HEK293T (cell line): ENCODE measurements around the gene LOXL4.

ENCODE experiments used
- BHLHE40 ChIP-seq: fragments of 450-650 bp; IDR thresholded peaks from 2 replicates; pipeline ENCODE4 v1.6.1; 2016; ENCODE audit warnings: mild to moderate bottlenecking, moderate library complexity, borderline replicate concordance
- FOXA1 ChIP-seq: fragments of 450-650 bp; IDR thresholded peaks from 2 replicates; pipeline ENCODE4 v1.6.1; 2016; ENCODE audit warnings: mild to moderate bottlenecking
- FOXK2 ChIP-seq: fragments of 450-650 bp; IDR thresholded peaks from 2 replicates; pipeline ENCODE4 v1.6.1; 2016; ENCODE audit warnings: mild to moderate bottlenecking
- FOXM1 ChIP-seq: fragments of 450-650 bp; IDR thresholded peaks from 2 replicates; pipeline ENCODE4 v1.6.1; 2017; ENCODE audit warnings: mild to moderate bottlenecking, borderline replicate concordance
- HDGF ChIP-seq: fragments of 450-650 bp; IDR thresholded peaks from 2 replicates; pipeline ENCODE4 v1.6.1; 2017; ENCODE audit warnings: antibody characterized with exemption, borderline replicate concordance
- L3MBTL2 ChIP-seq: fragments of 450-650 bp; conservative IDR thresholded peaks from 2 replicates; pipeline ENCODE4 v1.6.1; 2016; ENCODE audit warnings: mild to moderate bottlenecking
- LEF1 ChIP-seq: fragments of 450-650 bp; IDR thresholded peaks from 2 replicates; pipeline ENCODE4 v1.6.1; 2017; ENCODE audit warnings: mild to moderate bottlenecking, borderline replicate concordance
- NFRKB ChIP-seq: fragments of 450-650 bp; IDR thresholded peaks from 2 replicates; pipeline ENCODE4 v1.6.1; 2016; ENCODE audit warnings: mild to moderate bottlenecking, moderate library complexity
- SP1 ChIP-seq: fragments of 450-650 bp; IDR thresholded peaks from 2 replicates; pipeline ENCODE4 v1.6.1; 2017
- SUZ12 ChIP-seq: fragments of 450-650 bp; IDR thresholded peaks from 2 replicates; pipeline ENCODE4 v1.6.1; 2016; ENCODE audit warnings: mild to moderate bottlenecking
- TARDBP ChIP-seq: fragments of 450-650 bp; IDR thresholded peaks from 2 replicates; pipeline ENCODE4 v1.6.1; 2016
- TF ChIP-seq, protein P1 (sequence below): fragments of 450-650 bp; IDR thresholded peaks from 2 replicates; pipeline ENCODE4 v1.6.1; 2016

GRCh38 chr10:98299341-98299740 lies 31.3 kb upstream of the LOXL4 start:
- no peak for TF ChIP-seq SUZ12
- no peak for TF ChIP-seq FOXA1
- no peak for TF ChIP-seq L3MBTL2
- TF ChIP-seq BHLHE40: no peak
- no peak for TF ChIP-seq FOXK2
- no peak for TF ChIP-seq NFRKB
- no peak for TF ChIP-seq LEF1
- no peak for TF ChIP-seq HDGF
- TF ChIP-seq, protein P1, sequence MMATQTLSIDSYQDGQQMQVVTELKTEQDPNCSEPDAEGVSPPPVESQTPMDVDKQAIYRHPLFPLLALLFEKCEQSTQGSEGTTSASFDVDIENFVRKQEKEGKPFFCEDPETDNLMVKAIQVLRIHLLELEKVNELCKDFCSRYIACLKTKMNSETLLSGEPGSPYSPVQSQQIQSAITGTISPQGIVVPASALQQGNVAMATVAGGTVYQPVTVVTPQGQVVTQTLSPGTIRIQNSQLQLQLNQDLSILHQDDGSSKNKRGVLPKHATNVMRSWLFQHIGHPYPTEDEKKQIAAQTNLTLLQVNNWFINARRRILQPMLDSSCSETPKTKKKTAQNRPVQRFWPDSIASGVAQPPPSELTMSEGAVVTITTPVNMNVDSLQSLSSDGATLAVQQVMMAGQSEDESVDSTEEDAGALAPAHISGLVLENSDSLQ: no peak
- TF ChIP-seq SP1: no peak
- no peak for TF ChIP-seq FOXM1
- TF ChIP-seq TARDBP: no peak
